PC-9 (cell line): Measurements from ENCODE around the gene FPGS. TPM values are rescaled to one million over a fixed set of nuclear protein-coding genes. Genes with fewer than 3 reads are reported as not detected.

ENCODE experiments used
- BruUV-seq: library from RNA; stranded (reverse); fragments of 400-500 nt; replicated peaks from 2 replicates; lab custom pipeline; 2021; lab: Mats Ljungman, UMichigan
- CTCF ChIA-PET: fragments of 300-600 bp; sonication (Branson Sonifier 250); formaldehyde crosslinking; loops from one replicate; lab custom pipeline; 2022; ENCODE audit warnings: antibody characterized with exemption; lab: Charles Lee
- POLR2A ChIA-PET: fragments of 300-600 bp; sonication (Branson Sonifier 250); formaldehyde crosslinking; loops from one replicate; lab custom pipeline; 2022; ENCODE audit warnings: antibody characterized with exemption; ENCODE audit not compliant: unreplicated experiment; lab: Charles Lee
- DNase-seq, 2 experiments: peaks; one replicate each; pipeline versions ENCODE4 v3.0.0 to v3.0.0-alpha.2; 2015 to 2022; ENCODE audit warnings: mixed read lengths in 1 of 2
- H2AFZ ChIP-seq: fragments of 200-600 bp; sonication (generic); 2 replicates; pipeline ENCODE4 v1.8.1; 2017; ENCODE audit warnings: antibody characterized with exemption
- H3F3A ChIP-seq: fragments of 200-600 bp; sonication (generic); 2 replicates; pipeline ENCODE4 v1.8.1; 2017; ENCODE audit warnings: antibody characterized with exemption, mild to moderate bottlenecking, low read depth; ENCODE audit not compliant: insufficient read depth
- H3K27ac ChIP-seq: fragments of 200-600 bp; sonication (generic); 2 replicates; pipeline ENCODE4 v1.6.1; 2016; ENCODE audit warnings: mixed run types
- H3K27me3 ChIP-seq: fragments of 200-600 bp; sonication (generic); 2 replicates; pipeline ENCODE4 v1.6.1; 2016; ENCODE audit warnings: low read depth, mixed run types; ENCODE audit not compliant: insufficient read depth
- H3K36me3 ChIP-seq: fragments of 200-600 bp; sonication (generic); 2 replicates; pipeline ENCODE4 v1.6.1; 2016; ENCODE audit warnings: low read depth, mixed run types
- H3K4me1 ChIP-seq: fragments of 200-600 bp; sonication (generic); replicated peaks from 2 replicates; pipeline ENCODE4 v1.6.1; 2016; ENCODE audit warnings: mixed run types; ENCODE audit not compliant: insufficient read depth
- H3K4me2 ChIP-seq: fragments of 200-600 bp; sonication (generic); 2 replicates; pipeline ENCODE4 v1.6.1; 2017; ENCODE audit warnings: mixed run types
- H3K4me3 ChIP-seq: fragments of 200-600 bp; sonication (generic); 2 replicates; pipeline ENCODE4 v1.6.1; 2016; ENCODE audit warnings: mixed run types
- H3K79me2 ChIP-seq: fragments of 200-600 bp; sonication (generic); 2 replicates; pipeline ENCODE4 v1.6.1; 2017; ENCODE audit warnings: low read depth, mixed run types
- H3K9me2 ChIP-seq: fragments of 200-600 bp; sonication (generic); 2 replicates; pipeline ENCODE4 v1.8.1; 2017; ENCODE audit warnings: mild to moderate bottlenecking; ENCODE audit not compliant: insufficient read depth
- H3K9me3 ChIP-seq: fragments of 200-600 bp; sonication (generic); 2 replicates; pipeline ENCODE4 v1.8.1; 2016; ENCODE audit warnings: low read depth; ENCODE audit not compliant: insufficient read depth
- H4K20me1 ChIP-seq: fragments of 200-600 bp; sonication (generic); 2 replicates; pipeline ENCODE4 v1.8.1; 2017; ENCODE audit not compliant: insufficient read depth
- CTCF ChIP-seq: fragments of 200-600 bp; sonication (generic); conservative IDR thresholded peaks from 2 replicates; pipeline ENCODE4 v1.6.1; 2017; ENCODE audit warnings: mixed run types, antibody characterized with exemption, mild to moderate bottlenecking, moderate library complexity
- EZH2 ChIP-seq: fragments of 200-600 bp; sonication (generic); IDR thresholded peaks from 2 replicates; pipeline ENCODE4 v1.8.0; 2017; ENCODE audit warnings: antibody characterized with exemption, low read depth
- intact Hi-C: fragments of 100-400 bp; cut with micrococcal nuclease; formaldehyde crosslinking; loops from one replicate; pipeline ENCODE4 v1.10.0; 2022; ENCODE audit not compliant: unreplicated experiment
- total RNA-seq: library from RNA; stranded (reverse); gene quantifications from 2 replicates; pipeline ENCODE4 v1.2.3, GENCODE V29; 2021

The FPGS gene
- total RNA-seq, 1 experiment from 2014 or later: 152 TPM

- H3K4me1 ChIP-seq: no peaks in the 10 kb centered on the region
- no peak overlapping the region for H3K4me2 ChIP-seq
Measured at GRCh38 chr9:127847178-127847510, 44.5 kb downstream of the FPGS start.

GRCh38 chr9:127847833-127848755 lies 45.4 kb downstream of the FPGS start:
- Histone ChIP-seq H3K9me3 (peaks cover 18% of the 10 kb centered on the region), H3K27me3 (no peaks in the 10 kb centered on the region), H4K20me1 (no peaks in the 10 kb centered on the region), H3K27ac (no peak overlapping the region), H3K4me3 (no peak overlapping the region), H2AFZ (no peak overlapping the region), H3K4me2 (no peak overlapping the region), H3K79me2 (no peaks in the 10 kb centered on the region), H3K36me3 (peaks cover 5% of the 10 kb centered on the region; the same call in 1 of the 2 replicates), H3K4me1 (peaks cover 2% of the 10 kb centered on the region; the same call in 1 of the 2 replicates), H3F3A (no peaks in the 10 kb centered on the region), H3K9me2 (no peaks in the 10 kb centered on the region)
- POLR2A ChIA-PET: no interaction called here
- TF ChIP-seq EZH2 (no peak), CTCF (no peak)
- CTCF ChIA-PET: no interaction called here
- BruUV-seq: no TSS peak
- DNase-seq: no peak
- intact Hi-C loops: no loop called here

More at GRCh38 chr9:127847178-127847510, 44.5 kb downstream of the FPGS start:
- Histone ChIP-seq H3K27ac (no peak overlapping the region), H3K9me2 (no peaks in the 10 kb centered on the region), H2AFZ (no peak overlapping the region), H3K27me3 (no peaks in the 10 kb centered on the region), H3K9me3 (peaks cover 18% of the 10 kb centered on the region), H4K20me1 (no peaks in the 10 kb centered on the region), H3K4me3 (no peak overlapping the region), H3F3A (no peaks in the 10 kb centered on the region), H3K36me3 (peaks cover 5% of the 10 kb centered on the region; the same call in 1 of the 2 replicates), H3K79me2 (no peaks in the 10 kb centered on the region)
- BruUV-seq: no TSS peak
- POLR2A ChIA-PET: interaction anchor here (0.5 kb wide), 1 partner anchor 53 kb away, joined by 4 read pairs; no protein-coding TSS in a partner anchor
- CTCF ChIA-PET: no interaction called here
- no peak for DNase-seq
- intact Hi-C loops: no loop called here
- no peak for TF ChIP-seq CTCF
- no peak for TF ChIP-seq EZH2

- Histone ChIP-seq H2AFZ (no peak overlapping the region), H3F3A (peaks cover 4% of the 10 kb centered on the region; the same call in 1 of the 2 replicates), H3K4me1 (peaks cover 10% of the 10 kb centered on the region), H3K27me3 (no peaks in the 10 kb centered on the region), H3K4me2 (no peak overlapping the region), H3K9me3 (peaks cover 18% of the 10 kb centered on the region), H3K27ac (no peak overlapping the region), H3K4me3 (no peak overlapping the region), H3K79me2 (no peaks in the 10 kb centered on the region), H3K9me2 (no peaks in the 10 kb centered on the region), H4K20me1 (no peaks in the 10 kb centered on the region), H3K36me3 (peaks cover 5% of the 10 kb centered on the region; the same call in 1 of the 2 replicates)
- DNase-seq: no peak
- ChIA-PET POLR2A (no interaction called here), CTCF (no interaction called here)
- intact Hi-C loops: no loop called here
- BruUV-seq: no TSS peak
- TF ChIP-seq EZH2: no peak
- TF ChIP-seq CTCF: no peak
Measured at GRCh38 chr9:127848756-127849504, 46.2 kb downstream of the FPGS start.
